Measurements from ENCODE around the gene TP53I11. TPM values are rescaled to one million over a fixed set of nuclear protein-coding genes. Genes with fewer than 3 reads are reported as not detected.

Gene TP53I11
- total and polyA plus RNA-seq, 9 of the 15 experiments (the other 6 are each of a cell fraction or from before 2014, with no cell fraction given): 0.14 to 2.5 (median 1.2) TPM; not detected in 2

GRCh38 chr11:44936525-44936924 lies 14.2 kb downstream of the TP53I11 start (continued):
- TF ChIP-seq ZNF512 (tag; IDR thresholded peaks at IDR 0.05) (no peak), DPF2 (IDR thresholded peaks at IDR 0.05) (no peak), GATAD2A (IDR thresholded peaks at IDR 0.05) (no peak), CHAMP1 (IDR thresholded peaks at IDR 0.05) (no peak), NBN (IDR thresholded peaks at IDR 0.05; ENCODE audit: low read depth) (no peak), ZBED1 (IDR thresholded peaks at IDR 0.05) (no peak), PHF8 (IDR thresholded peaks at IDR 0.05; ENCODE audit: borderline replicate concordance, low read length) (no peak)

GRCh38 chr11:44934735-44935250 lies 15.9 kb downstream of the TP53I11 start:
- ChIA-PET POLR2A (interaction anchor here (0.8 kb wide), 1 partner anchor 8 kb away, joined by 4 read pairs; no protein-coding TSS in a partner anchor), CTCF (ENCODE audit: low intra/inter-chr PET ratio) (interaction anchor here (1.0 to 3.8 kb wide), 2 partner anchors 168 to 171 kb away, joined by 5 to 43 read pairs; no protein-coding TSS in a partner anchor)
- Histone ChIP-seq H2AFZ (ENCODE audit: low read depth, low read length) (no peak overlapping the region), H3K4me1 (replicated peaks in 1 of 2; ENCODE audit: control insufficient read depth in 2 of 2, insufficient read depth in 2 of 2, low read length in 2 of 2) (peaks cover 0 to 8% of the 10 kb centered on the region in 2 experiments; a peak in 1 of 5 replicates), H3K4me3 (no peak overlapping the region), H3K9ac (ENCODE audit: insufficient read depth in 1 of 2, low read depth in 2 of 2, low read length in 2 of 2) (no peak overlapping the region), H3K79me2 (ENCODE audit: control insufficient read depth, insufficient read depth, low read length) (no peaks in the 10 kb centered on the region), H3K4me2 (ENCODE audit: insufficient read depth, low read length) (no peak overlapping the region), H3K27me3 (ENCODE audit: control insufficient read depth in 2 of 2, insufficient read depth in 2 of 2, low read length in 2 of 2) (peaks cover 0 to 31% of the 10 kb centered on the region in 2 experiments; a peak in 2 of 5 replicates), H4K20me1 (replicated peaks; ENCODE audit: control insufficient read depth, insufficient read depth, low read length) (no peaks in the 10 kb centered on the region; the same call in 1 of the 2 replicates), H3K9me1 (ENCODE audit: control insufficient read depth, insufficient read depth, low read length) (no peaks in the 10 kb centered on the region), H3K36me3 (ENCODE audit: control insufficient read depth, insufficient read depth, low read length) (no peaks in the 10 kb centered on the region), H3K27ac (ENCODE audit: extremely low read depth, low read depth, low read length) (no peak overlapping the region), H3K9me3 (replicated peaks; ENCODE audit: control insufficient read depth, insufficient read depth, low read depth, low read length) (no peaks in the 10 kb centered on the region)
- no peak for FAIRE-seq
- no peak for TF ChIP-seq HDAC6 (IDR thresholded peaks at IDR 0.05; ENCODE audit: low read depth, low read length)
- TF ChIP-seq ZNF316 (IDR thresholded peaks at IDR 0.05): peak; percentile 18; the same call in 1 of the 2 replicates
- intact Hi-C loops (cut with micrococcal nuclease): loop anchor here (5.0 to 10.0 kb wide), 3 partner anchors 43 to 398 kb away; no protein-coding TSS in a partner anchor
- no peak for ATAC-seq
- WGBS (ENCODE audit: insufficient coverage, low coverage, missing lambda C conversion rate): 0% methylated on average over 9 of the region's 13 CpGs
- DNase-seq (ENCODE audit: extremely low read depth in 1 of 4, low spot score in 3 of 4): no peak
- no TSS peak for BruUV-seq (replicated peaks)
- in situ Hi-C loops (cut with MboI): no loop called here

Data from K562 (cell line).